Bronchial smooth muscle cell (primary cell): Measurements from ENCODE around the gene FHDC1. TPM values are rescaled to one million over a fixed set of nuclear protein-coding genes. Genes with fewer than 3 reads are reported as not detected.

Source experiments
- total RNA-seq: library from RNA; depleted of rRNA; stranded (reverse); fragments of >200 nt; gene quantifications from 2 replicates; pipeline ENCODE4 v1.2.1, GENCODE V29; 2014

Gene FHDC1, protein sequence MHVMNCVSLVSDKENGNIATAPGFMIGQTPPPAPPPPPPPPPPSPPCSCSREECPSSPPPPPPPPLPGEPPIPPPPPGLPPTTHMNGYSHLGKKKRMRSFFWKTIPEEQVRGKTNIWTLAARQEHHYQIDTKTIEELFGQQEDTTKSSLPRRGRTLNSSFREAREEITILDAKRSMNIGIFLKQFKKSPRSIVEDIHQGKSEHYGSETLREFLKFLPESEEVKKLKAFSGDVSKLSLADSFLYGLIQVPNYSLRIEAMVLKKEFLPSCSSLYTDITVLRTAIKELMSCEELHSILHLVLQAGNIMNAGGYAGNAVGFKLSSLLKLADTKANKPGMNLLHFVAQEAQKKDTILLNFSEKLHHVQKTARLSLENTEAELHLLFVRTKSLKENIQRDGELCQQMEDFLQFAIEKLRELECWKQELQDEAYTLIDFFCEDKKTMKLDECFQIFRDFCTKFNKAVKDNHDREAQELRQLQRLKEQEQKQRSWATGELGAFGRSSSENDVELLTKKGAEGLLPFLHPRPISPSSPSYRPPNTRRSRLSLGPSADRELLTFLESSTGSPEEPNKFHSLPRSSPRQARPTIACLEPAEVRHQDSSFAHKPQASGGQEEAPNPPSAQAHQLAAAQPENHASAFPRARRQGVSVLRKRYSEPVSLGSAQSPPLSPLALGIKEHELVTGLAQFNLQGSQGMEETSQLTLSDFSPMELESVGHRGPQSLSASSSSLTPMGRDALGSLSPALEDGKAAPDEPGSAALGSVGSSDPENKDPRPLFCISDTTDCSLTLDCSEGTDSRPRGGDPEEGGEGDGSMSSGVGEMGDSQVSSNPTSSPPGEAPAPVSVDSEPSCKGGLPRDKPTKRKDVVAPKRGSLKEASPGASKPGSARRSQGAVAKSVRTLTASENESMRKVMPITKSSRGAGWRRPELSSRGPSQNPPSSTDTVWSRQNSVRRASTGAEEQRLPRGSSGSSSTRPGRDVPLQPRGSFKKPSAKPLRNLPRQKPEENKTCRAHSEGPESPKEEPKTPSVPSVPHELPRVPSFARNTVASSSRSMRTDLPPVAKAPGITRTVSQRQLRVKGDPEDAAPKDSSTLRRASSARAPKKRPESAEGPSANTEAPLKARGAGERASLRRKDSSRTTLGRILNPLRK
- 0.09 and 0.16 TPM in 2 replicates for total RNA-seq

GRCh38 chr4:152935631-152936445, at the start of gene FHDC1:
Gene FHDC1, plus strand, starts transcription at chr4:152936323. Its CDS starts 6,735 bp downstream, at chr4:152943058.

Other genes starting within 250 kb of the FHDC1 start
- 0.16 and 0.26 TPM in 2 replicates for gene TIGD4, start 156.6 kb upstream of the FHDC1 start, total RNA-seq
- 21.8 and 40.7 TPM in 2 replicates for gene ARFIP1, start 156.4 kb upstream of the FHDC1 start, total RNA-seq